ES-I3 (cell line): ENCODE data around the gene ZBTB46.
A peak's percentile ranks its signal among the peaks of the same experiment; 100 is the strongest.

Experiments
- H3K36me3 ChIP-seq: 2 replicates; pipeline ENCODE4 v1.6.1; 2013; ENCODE audit warnings: mild to moderate bottlenecking, low read length, control low read depth, moderate library complexity; ENCODE audit not compliant: insufficient read depth
- H3K4me1 ChIP-seq: 2 replicates; pipeline ENCODE4 v1.6.1; 2013; ENCODE audit warnings: mild to moderate bottlenecking, control low read depth, low read length; ENCODE audit not compliant: insufficient read depth
- H3K9ac ChIP-seq: 2 replicates; pipeline ENCODE4 v1.6.1; 2013; ENCODE audit warnings: low read depth, mild to moderate bottlenecking, low read length, moderate library complexity
- H3K9me3 ChIP-seq: 2 replicates; pipeline ENCODE4 v1.6.1; 2013; ENCODE audit warnings: mild to moderate bottlenecking, low read length, moderate library complexity; ENCODE audit not compliant: control insufficient read depth, insufficient read depth

The ZBTB46 gene

DNA sequence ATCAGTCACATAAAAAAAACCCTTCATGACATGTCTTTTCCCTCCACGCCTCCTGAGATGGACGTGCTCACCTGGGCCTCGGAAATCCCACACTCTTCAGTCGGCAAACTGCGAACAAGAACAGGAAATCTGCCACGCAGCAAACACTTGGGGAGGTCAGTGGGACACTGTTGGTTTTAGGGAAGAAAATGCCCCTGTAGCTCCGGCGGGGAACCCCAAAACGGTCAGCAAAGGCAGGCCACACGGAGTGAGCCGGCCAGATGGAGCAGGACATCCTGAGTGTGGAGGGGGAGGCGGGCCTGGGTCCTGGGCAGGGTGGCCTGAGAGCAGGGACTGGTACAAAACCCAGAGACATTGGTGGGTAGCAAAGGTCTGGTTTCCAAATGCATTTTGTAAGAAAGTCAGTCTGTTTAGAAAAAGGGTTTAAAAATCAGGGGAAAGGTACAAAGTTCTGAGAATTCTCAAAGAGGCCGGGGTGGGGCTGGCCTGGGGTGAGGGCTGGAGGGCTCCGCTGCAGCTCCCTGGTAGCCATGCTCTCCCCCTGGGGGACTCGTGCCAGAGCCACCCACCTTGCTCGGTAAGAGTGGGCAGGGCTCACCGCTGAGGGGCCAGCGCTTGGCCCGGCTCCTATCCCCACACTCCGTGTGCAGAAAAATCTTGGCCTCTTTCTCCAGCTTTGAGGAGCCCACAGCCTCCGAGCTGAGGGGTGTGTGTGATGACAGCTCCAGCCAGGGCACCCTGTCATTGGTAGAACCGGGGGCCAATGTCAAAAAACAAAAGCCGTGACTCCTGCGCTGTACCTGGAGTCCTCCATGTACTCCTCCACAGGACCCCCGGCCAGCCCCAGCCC, 86.3 kb downstream of the ZBTB46 start:
- H3K4me1 ChIP-seq: no peaks in the 10 kb centered on the region; the same call in 1 of the 2 replicates
- H3K9me3 ChIP-seq: no peaks in the 10 kb centered on the region

GRCh38 chr20:63744158-63744557, 86.9 kb downstream of the ZBTB46 start:
- H3K4me1 ChIP-seq: no peaks in the 10 kb centered on the region; the same call in 1 of the 2 replicates
- H3K9me3 ChIP-seq: no peaks in the 10 kb centered on the region
- H3K9ac ChIP-seq: no peak overlapping the region
- no peaks in the 10 kb centered on the region for H3K36me3 ChIP-seq

More for the DNA sequence above, 86.3 kb downstream of the ZBTB46 start:
- H3K36me3 ChIP-seq: no peaks in the 10 kb centered on the region; the same call in 1 of the 2 replicates
- H3K9ac ChIP-seq: no peak overlapping the region

GRCh38 chr20:63743210-63743970, 87.7 kb downstream of the ZBTB46 start:
- Histone ChIP-seq H3K9me3 (no peaks in the 10 kb centered on the region), H3K9ac (no peak overlapping the region), H3K36me3 (no peaks in the 10 kb centered on the region), H3K4me1 (peaks cover 2% of the 10 kb centered on the region; the same call in 1 of the 2 replicates)

DNA sequence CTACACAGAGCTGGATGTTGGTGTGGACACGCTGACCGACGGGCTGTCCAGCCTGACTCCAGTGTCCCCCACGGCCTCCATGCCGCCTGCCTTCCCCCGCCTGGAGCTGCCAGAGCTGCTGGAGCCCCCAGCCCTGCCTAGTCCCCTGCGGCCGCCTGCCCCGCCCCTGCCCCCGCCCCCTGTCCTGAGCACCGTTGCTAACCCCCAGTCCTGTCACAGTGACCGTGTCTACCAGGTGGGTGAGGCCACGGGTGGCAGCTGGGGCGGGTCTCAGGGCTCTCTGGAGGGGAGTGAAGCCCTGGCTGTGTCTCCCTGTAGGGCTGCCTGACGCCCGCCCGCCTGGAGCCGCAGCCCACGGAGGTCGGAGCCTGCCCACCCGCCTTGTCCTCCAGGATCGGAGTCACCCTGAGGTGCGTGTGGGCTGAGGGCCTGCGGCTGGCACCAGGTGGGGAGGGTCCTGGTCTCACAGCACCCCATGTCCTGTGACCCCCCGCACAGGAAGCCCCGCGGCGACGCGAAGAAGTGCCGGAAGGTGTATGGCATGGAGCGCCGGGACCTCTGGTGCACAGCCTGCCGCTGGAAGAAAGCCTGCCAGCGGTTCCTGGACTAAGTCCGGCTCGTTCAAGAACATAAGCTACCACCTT, 88.6 kb downstream of the ZBTB46 start:
- Histone ChIP-seq H3K9ac (no peak overlapping the region), H3K4me1 (peaks cover 3% of the 10 kb centered on the region; the same call in 1 of the 2 replicates), H3K9me3 (no peaks in the 10 kb centered on the region), H3K36me3 (no peaks in the 10 kb centered on the region)

DNA sequence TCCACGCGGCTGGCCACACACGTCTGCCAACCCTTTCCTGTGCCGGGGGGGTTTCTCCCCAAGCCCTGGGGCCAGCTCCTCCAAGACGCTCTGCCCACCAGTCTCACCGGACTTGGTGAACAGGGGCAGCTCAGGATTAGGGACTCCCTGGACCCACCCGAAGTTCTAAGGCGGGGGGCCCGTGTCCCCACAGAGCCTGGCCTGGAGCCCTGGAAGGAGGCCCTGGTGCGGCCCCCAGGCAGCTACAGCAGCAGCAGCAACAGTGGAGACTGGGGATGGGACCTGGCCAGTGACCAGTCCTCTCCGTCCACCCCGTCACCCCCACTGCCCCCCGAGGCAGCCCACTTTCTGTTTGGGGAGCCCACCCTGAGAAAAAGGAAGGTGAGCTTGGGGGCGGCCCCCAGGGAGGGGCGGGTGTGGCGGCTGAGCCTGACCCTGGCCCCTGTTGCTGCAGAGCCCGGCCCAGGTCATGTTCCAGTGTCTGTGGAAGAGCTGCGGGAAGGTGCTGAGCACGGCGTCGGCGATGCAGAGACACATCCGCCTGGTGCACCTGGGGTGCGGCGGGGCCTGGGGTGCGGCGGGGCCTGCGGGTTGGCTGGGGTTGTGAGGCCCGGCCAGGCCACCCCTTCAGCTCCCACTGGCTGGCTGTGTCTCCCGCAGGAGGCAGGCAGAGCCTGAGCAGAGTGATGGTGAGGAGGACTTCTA, 89.2 kb downstream of the ZBTB46 start:
- no peaks in the 10 kb centered on the region for H3K9me3 ChIP-seq
- no peak overlapping the region; the same call in 1 of the 2 replicates for H3K9ac ChIP-seq
- no peaks in the 10 kb centered on the region for H3K36me3 ChIP-seq
- peaks cover 3% of the 10 kb centered on the region; the same call in 1 of the 2 replicates for H3K4me1 ChIP-seq

DNA sequence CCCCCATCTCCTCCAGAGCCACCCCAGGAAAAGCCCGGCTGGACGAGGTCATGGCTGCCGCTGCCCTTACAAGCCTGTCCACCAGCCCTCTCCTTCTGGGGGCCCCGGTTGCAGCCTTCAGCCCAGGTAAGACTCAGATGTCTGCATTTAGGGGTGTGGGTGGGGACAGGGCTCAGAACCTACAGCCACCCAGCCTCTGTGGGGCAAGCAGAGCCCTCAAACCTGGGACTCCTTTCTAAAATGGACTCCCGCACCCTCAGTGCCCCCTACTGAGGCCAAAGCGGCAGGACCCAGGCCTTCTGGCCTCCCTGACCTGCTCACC, 89.7 kb downstream of the ZBTB46 start:
- peaks cover 3% of the 10 kb centered on the region; the same call in 1 of the 2 replicates for H3K4me1 ChIP-seq

GRCh38 chr20:63740627-63741353, 90.3 kb downstream of the ZBTB46 start:
- Histone ChIP-seq H3K9ac (peak overlapping the region; percentile 55), H3K36me3 (no peaks in the 10 kb centered on the region; the same call in 1 of the 2 replicates), H3K9me3 (no peaks in the 10 kb centered on the region), H3K4me1 (peaks cover 3% of the 10 kb centered on the region; the same call in 1 of the 2 replicates)

More for the DNA sequence above, 89.7 kb downstream of the ZBTB46 start:
- Histone ChIP-seq H3K36me3 (no peaks in the 10 kb centered on the region), H3K9me3 (no peaks in the 10 kb centered on the region), H3K9ac (peak overlapping the region; percentile 55)

DNA sequence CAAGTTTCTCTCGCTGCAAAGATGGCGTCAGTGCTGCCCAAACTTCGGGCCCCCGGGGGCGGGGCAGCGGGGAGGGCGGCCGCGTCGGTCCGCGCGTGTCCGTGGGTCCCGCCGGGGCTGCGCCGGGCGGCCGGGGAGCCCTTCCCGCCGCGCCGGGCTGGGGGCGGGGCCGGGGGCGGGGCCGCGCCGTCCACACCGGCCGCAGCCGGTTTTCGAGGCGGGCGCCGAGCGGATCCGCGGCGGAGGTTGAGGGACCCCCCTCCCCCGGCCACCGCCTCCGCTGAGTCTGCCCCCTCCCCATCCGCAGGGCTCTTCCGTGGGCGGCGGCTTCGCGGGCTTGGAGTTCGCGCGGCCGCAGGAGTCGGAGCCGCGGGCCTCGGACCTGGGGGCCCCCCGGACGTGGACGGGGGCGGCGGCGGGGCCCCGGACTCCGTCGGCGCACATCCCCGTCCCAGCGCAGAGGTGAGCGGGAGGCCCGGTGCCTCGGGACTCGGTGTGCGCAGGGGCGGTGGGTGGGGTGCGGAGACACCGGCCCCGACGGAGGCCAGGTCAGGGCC, 90.9 kb downstream of the ZBTB46 start:
- no peaks in the 10 kb centered on the region for H3K9me3 ChIP-seq
- H3K36me3 ChIP-seq: no peaks in the 10 kb centered on the region; the same call in 1 of the 2 replicates
- H3K9ac ChIP-seq: peak overlapping the region; percentile 55; the same call in 1 of the 2 replicates
- peaks cover 3% of the 10 kb centered on the region; the same call in 1 of the 2 replicates for H3K4me1 ChIP-seq

- Histone ChIP-seq H3K4me1 (peaks cover 3% of the 10 kb centered on the region; the same call in 1 of the 2 replicates), H3K36me3 (no peaks in the 10 kb centered on the region; the same call in 1 of the 2 replicates), H3K9me3 (no peaks in the 10 kb centered on the region), H3K9ac (peak within 1 kb of the TSS; percentile 56)
Observed at GRCh38 chr20:63739130-63740069, 91.7 kb downstream of the ZBTB46 start, which contains the start of gene SLC2A4RG. Gene SLC2A4RG (plus strand): TSS chr20:63739776. CDS start chr20:63739913, 137 bp downstream.

DNA sequence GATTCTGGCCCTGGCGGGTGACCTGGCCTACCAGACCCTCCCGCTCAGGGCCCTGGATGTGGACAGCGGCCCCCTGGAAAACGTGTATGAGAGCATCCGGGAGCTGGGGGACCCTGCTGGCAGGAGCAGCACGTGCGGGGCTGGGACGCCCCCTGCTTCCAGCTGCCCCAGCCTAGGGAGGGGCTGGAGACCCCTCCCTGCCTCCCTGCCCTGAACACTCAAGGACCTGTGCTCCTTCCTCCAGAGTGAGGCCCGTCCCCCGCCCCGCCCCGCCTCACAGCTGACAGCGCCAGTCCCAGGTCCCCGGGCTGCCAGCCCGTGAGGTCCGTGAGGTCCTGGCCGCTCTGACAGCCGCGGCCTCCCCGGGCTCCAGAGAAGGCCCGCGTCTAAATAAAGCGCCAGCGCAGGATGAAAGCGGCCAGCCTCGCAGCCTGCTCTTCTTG, 92.4 kb downstream of the ZBTB46 start:
- Histone ChIP-seq H3K9ac (peak overlapping the region; percentile 56; the same call in 1 of the 2 replicates), H3K4me1 (peaks cover 3% of the 10 kb centered on the region; the same call in 1 of the 2 replicates), H3K9me3 (no peaks in the 10 kb centered on the region), H3K36me3 (no peaks in the 10 kb centered on the region; the same call in 1 of the 2 replicates)

- Histone ChIP-seq H3K4me1 (peaks cover 3% of the 10 kb centered on the region; the same call in 1 of the 2 replicates), H3K9ac (peak overlapping the region; percentile 56; the same call in 1 of the 2 replicates)
Observed at GRCh38 chr20:63737945-63738686, 92.9 kb downstream of the ZBTB46 start.

More at GRCh38 chr20:63737945-63738686, 92.9 kb downstream of the ZBTB46 start:
- Histone ChIP-seq H3K9me3 (no peaks in the 10 kb centered on the region), H3K36me3 (no peaks in the 10 kb centered on the region; the same call in 1 of the 2 replicates)
